Raji (cell line): Measurements from ENCODE around the gene PACS2.

Experiments
- POLR2A ChIP-seq: IDR thresholded peaks from 2 replicates; pipeline ENCODE4 v1.6.1; 2011; ENCODE audit warnings: low read depth, low read length, control low read depth; ENCODE audit not compliant: insufficient read depth

The PACS2 gene

GRCh38 chr14:105334383-105335230, 20.1 kb downstream of the PACS2 start:
- no peak for TF ChIP-seq POLR2A

- no peak for TF ChIP-seq POLR2A
These were observed 21.4 kb downstream of the PACS2 start for GRCh38 chr14:105335735-105336476.

GRCh38 chr14:105336477-105337287, 22.1 kb downstream of the PACS2 start:
- no peak for TF ChIP-seq POLR2A

GRCh38 chr14:105337433-105337832, 22.9 kb downstream of the PACS2 start:
- TF ChIP-seq POLR2A, result no peak

GRCh38 chr14:105337966-105338741, 23.6 kb downstream of the PACS2 start:
- no peak for TF ChIP-seq POLR2A

GRCh38 chr14:105340821-105341733, 26.5 kb downstream of the PACS2 start:
- no peak for TF ChIP-seq POLR2A

GRCh38 chr14:105343194-105343593, 28.6 kb downstream of the PACS2 start:
- no peak for TF ChIP-seq POLR2A

- no peak for TF ChIP-seq POLR2A
These were observed 31.6 kb downstream of the PACS2 start for GRCh38 chr14:105346200-105346533.

- TF ChIP-seq POLR2A, result no peak
These were observed 32.5 kb downstream of the PACS2 start for GRCh38 chr14:105346876-105347586.

GRCh38 chr14:105347587-105347968, 33.0 kb downstream of the PACS2 start:
- no peak for TF ChIP-seq POLR2A

- TF ChIP-seq POLR2A, result no peak
These were observed 33.8 kb downstream of the PACS2 start for GRCh38 chr14:105348169-105348944.

- no peak for TF ChIP-seq POLR2A
These were observed 34.6 kb downstream of the PACS2 start for GRCh38 chr14:105348945-105349699.
